Measurements from ENCODE around the gene TMEM220.
"Not testable (repeated sequence)": the region's sequence is repeated elsewhere in the genome, so short reads cannot be mapped to it uniquely, and the experiment has no call there.

TMEM220 gene

DNA sequence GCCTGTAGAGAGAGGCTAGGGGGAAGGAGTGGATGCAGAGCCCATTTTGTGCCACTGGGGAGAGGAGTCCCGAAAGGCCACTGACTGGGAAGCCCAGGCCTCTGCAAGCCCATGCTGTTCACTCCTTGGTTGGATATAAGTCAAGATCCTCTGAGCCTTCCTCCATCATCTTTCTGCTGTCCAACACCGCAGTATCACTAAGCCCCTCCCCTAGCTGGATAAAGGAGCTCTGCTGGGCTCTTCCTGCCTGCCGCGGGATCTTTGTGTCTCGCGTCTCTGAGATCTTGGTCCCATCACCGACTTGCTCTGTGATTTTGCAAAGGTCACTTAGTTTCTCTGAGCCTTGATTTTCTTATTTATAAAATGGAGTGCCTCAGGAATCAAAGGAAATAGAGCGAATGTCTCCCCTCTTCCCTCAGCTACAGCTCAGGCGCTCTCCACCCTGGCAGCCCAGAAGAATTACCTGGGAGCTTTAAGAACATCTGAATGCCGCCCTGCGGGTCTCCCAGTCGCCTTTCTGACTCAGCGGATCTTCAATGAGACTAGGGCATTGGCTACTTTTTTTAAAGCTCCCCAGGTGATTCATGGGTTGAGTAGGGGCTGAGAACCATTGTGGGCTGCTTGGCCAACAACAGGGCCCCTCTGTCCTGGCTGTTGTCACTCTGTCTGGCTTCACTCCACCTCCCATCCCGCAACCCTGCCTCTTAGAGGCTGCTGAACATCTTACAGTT lies 25.2 kb upstream of the TMEM220 start:
- peak; percentile 11 for DNase-seq (ENCODE audit: low read depth)

DNA sequence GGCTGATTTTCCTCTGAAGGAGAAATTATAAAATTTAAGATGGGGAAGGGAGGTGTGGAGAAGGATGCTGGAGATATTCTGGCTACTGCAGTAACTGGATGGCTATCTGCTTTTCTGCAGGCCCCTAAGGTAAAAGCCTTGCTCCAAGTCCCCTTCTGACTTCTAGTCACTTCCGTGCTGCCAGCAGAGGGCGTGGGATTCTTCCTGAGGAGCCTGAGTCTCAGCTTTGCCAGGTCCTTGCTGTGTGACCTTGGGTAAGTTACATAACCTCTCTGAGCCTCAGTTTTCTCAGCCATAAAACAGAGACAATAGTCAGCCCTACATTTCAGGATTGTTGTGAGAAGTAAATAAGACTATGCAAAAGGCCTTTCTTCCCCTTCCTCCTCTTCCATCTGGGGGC lies 24.3 kb upstream of the TMEM220 start:
- DNase-seq (ENCODE audit: low read depth), result peak; percentile 20

GRCh38 chr17:10752696-10753095 lies 22.9 kb upstream of the TMEM220 start:
- no peak for DNase-seq (ENCODE audit: low read depth)

- no peak for DNase-seq (ENCODE audit: low read depth)
These were observed 21.7 kb upstream of the TMEM220 start for GRCh38 chr17:10751563-10751962.

- DNase-seq (ENCODE audit: low read depth), result no peak
These were observed 20.4 kb upstream of the TMEM220 start for GRCh38 chr17:10750210-10750609.

- no peak for DNase-seq (ENCODE audit: low read depth)
These were observed 18.8 kb upstream of the TMEM220 start for GRCh38 chr17:10748531-10749181.

GRCh38 chr17:10745231-10745630 lies 15.4 kb upstream of the TMEM220 start:
- peak; percentile 52 for DNase-seq (ENCODE audit: low read depth)

DNA sequence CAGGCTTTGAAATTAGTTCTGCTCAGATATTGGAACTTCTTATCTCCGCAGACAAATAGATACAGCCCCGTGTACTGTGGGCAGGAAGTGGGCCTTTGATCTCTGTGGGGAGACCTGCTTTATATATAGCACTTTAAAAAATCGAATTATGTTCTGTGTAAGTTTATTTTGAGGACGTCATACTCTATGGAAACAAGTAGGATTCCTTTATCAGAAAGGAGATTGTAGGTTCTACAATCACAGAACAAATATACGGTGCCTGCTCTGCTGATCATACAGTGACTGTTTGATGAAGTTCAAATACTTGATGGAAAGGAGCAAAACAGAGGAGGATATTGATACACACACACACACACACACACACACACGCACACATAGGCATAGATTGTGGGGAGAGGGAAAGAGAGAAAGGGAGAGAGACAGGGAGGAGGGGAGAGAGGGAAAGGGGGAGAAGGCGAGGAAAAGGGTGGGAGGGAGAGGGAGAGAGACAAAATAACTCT lies 14.7 kb upstream of the TMEM220 start:
- DNase-seq (ENCODE audit: low read depth), result no peak

DNA sequence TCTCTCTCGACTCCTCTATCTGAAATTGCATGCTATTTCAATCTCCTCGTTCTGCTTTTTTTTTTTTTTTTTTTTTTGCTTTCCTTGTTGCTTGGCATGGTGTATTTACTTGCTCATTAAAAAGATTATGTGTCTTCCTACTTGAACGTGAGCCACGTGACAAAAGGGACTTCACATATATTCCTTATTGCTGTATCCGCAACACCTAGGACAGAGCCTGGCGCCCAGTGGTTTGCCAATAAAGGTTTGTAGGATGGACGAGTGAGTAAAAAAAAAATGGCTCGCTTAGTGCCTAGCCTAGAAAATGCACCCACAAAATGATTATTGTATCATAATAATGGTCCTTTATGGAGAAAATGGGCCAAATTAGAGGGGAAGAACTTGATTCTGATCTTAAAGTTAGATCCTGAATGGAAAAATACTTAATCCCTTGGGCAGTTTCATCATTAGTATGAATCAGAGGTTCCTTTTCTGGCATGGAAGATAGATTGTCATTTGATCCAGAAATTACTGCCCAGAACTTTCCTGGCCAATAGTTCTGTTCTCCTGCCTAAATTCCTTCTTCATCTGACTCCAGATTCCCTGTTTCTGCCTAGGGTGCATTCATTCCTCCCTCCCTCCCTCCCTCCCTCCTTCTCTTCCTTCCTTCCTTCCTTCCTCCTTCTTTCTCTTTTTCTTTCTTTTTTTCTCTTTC lies 13.6 kb upstream of the TMEM220 start:
- peak; percentile 63 for DNase-seq (ENCODE audit: low read depth)

DNA sequence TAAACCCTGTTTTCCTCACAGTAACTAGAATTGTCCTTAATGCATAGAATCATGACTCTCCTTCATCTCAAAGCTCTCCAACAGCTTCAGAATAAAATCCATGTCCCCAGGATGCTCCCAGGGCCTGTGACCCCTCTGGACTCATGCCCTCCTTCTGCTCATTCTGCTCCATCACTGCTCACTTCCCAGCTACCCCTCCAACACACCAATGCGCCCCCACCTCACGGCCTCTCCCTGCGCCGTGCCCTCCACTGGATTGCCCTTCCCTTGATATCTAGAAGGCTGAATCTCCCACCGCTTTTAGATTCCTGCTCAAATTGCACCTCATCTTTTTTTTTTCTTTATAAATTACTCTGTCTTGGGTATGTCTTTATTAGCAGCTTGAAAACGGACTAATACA lies 12.6 kb upstream of the TMEM220 start:
- DNase-seq (ENCODE audit: low read depth), result no peak

- DNase-seq (ENCODE audit: low read depth), result no peak
These were observed 11.8 kb upstream of the TMEM220 start for GRCh38 chr17:10741416-10742135.

GRCh38 chr17:10739386-10739785 lies 9.6 kb upstream of the TMEM220 start:
- no peak for DNase-seq (ENCODE audit: low read depth)

GRCh38 chr17:10738521-10739258 lies 8.9 kb upstream of the TMEM220 start:
- no peak for DNase-seq (ENCODE audit: low read depth)

DNA sequence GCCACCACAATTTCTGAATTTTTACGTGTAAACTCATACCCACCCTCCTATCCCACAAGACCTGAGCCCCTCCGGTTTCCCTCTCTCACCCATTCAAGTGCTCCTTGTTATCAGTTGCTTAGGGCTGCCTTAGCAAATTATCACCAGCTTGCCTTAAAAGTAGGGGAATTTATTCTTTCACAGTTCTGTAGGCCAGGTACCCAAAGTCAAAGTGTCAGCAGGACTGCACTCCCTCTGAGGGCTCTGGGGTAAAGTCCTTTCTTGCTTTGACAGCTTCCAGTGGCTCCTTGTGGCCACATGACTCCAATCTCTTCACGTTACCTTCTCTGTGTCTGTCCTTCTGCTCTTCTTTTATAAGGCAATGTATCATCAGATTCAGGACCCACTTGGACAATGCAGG lies 7.9 kb upstream of the TMEM220 start:
- no peak for DNase-seq (ENCODE audit: low read depth)

DNA sequence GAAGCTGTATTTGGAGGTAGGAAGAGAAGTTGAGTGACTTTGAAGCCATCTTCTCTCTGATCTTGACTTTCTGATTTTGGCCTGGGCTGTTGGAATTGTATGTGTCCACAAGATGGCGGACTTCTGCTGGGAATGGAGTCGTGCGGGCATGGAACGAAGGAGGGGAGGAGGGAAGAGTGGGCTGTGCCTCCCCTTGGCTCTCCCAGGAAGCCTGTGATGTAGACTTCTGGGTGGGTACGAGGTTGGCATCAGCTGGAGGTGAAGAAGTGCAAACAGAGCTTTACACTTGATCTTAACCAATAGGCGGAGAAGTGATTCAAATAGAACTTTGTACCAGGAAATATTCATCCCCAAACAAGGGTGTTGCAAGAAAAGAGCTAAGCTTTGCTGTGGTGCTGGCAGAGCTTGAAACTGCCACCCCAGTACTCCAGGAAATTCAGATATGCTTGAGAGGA lies 7.4 kb upstream of the TMEM220 start:
- peak; percentile 67 for DNase-seq (ENCODE audit: low read depth)

DNA sequence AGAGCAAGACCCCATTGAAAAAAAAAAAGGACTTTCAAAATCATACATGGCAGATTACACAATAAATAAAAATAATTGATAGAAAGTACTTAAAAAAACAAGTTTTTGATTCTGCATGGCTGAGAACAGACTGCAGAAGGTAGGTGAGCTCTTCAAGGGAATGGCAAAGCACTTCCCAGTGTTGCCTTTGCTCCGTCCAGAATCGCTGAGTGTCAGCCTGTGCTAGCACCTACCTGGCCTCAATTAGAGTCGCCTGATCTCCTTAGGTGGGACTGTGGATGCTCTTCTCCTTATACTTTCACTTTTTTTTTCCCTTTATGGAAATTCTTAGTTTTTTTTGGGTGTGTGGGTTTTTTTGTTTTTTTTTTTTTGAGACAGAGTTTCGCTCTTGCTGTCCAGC lies 6.0 kb upstream of the TMEM220 start:
- DNase-seq (ENCODE audit: low read depth), result no peak

GRCh38 chr17:10735251-10735650 lies 5.4 kb upstream of the TMEM220 start:
- DNase-seq (ENCODE audit: low read depth), result no peak

DNA sequence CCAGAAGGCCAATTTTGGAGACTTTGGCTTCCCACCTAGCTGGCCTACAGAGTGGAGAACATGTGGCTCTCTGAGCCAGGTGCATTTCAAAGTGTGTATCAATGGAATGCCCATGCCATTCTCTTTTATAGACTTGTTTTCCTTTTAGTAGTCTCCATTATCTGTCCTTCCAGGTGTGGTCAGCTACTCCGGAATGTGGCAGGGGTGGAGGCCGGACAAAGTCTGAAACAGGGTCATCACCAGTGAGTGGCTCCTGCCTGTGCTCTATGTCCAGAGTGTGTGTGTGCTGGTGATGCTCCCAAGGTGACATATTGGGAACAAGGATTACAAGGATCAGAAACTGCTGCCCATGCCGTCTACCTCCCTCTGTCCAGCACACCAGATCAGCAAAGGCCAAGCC lies 3.8 kb upstream of the TMEM220 start:
- no peak for DNase-seq (ENCODE audit: low read depth)

DNA sequence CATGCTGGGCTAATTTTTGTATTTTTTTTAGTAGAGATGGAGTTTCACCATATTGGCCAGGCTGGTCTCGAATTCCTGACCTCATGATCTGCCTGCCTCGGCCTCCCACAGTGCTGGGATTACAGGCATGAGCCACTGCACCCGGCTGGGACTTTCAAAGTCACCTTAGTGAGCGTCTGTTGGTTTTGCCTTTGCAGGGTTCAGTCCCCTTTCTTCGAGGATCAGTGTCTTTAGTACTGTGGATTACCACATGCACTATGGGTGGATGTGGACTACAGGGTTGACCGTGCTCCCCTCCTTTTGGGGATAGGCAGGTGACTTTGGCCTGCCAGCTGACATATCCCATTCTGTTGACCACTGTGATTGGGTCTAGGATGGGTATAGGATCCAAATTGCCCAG lies 2.3 kb upstream of the TMEM220 start:
- DNase-seq (ENCODE audit: low read depth), result not testable (repeated sequence)

DNA sequence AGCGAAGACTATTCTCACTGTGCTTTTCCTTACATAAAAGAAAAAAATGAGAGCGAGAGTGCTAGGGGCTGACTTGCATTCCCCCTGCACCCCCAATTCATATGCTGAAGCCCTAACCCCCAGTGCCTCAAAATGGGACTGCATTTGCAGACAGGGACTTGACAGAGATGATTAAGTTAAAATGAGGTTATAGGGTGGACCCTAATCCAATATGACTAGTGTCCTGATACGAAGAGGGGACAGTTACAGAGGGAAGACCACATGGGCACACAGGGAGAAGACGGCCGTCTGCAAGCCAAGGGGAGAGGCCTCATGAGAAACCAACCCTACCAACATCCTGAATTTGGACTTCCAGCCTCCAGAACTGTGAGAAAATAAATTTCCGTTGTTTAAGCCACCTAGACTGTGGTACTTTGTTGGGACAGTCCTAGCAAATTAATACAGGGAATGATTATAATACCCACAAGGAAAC lies 1.6 kb upstream of the TMEM220 start:
- DNase-seq (ENCODE audit: low read depth), result no peak

- DNase-seq (ENCODE audit: low read depth), result not testable (repeated sequence)
These were observed 424 bp upstream of the TMEM220 start for GRCh38 chr17:10730247-10730646.

All from EH (cell line).